Measurements from ENCODE around the gene POLR3E. TPM values are rescaled to one million over a fixed set of nuclear protein-coding genes. Genes with fewer than 3 reads are reported as not detected.
A peak's percentile ranks its signal among the peaks of the same experiment; 100 is the strongest.
"Not testable (repeated sequence)": the region's sequence is repeated elsewhere in the genome, so short reads cannot be mapped to it uniquely, and the experiment has no call there.

Gene POLR3E
- total RNA-seq, 1 donor from 2014 or later, result 32.5 TPM

DNA sequence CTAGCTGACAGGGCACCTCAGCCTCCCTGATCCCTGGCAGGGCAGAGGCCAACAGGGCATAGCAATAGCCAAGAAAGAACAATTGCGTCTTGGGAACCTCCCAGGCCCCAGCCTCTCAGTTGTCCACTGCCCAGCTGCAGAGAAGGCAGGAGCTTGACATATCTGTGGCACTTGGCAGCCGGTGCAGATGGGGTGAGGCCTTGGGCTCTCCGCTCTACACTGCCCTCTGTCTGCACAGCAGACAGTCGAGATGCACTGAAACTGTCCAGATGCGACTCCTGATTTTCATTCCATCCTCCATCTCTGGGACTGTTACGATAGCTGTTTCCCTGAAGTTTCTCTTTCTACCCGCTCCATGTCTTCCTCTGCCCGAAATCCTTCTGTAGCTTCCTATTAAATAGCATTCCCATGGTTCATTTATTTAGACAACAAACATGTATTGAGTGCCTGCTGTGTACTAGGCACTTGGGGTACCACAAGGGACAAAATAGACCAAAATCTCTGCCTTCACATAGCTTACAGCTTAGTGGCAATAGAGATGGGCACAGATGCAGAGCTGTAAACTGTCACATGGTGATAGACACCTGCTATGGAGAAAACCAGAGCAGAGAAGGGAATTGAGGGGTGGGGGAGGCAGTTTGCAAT, 3.3 kb downstream of the POLR3E start:
- DNase-seq (ENCODE audit: low read depth) (peak; percentile 26), FAIRE-seq (no peak)
- Histone ChIP-seq H4K20me1 (ENCODE audit: insufficient read depth, low read length) (peaks cover 58% of the 10 kb centered on the region), H3K4me1 (ENCODE audit: insufficient read depth, low read length) (no peaks in the 10 kb centered on the region), H3K9me3 (ENCODE audit: insufficient read depth, low read depth, low read length) (no peaks in the 10 kb centered on the region), H3K4me3 (ENCODE audit: insufficient read depth, low read depth, low read length) (no peak overlapping the region), H3K4me2 (ENCODE audit: low read length) (no peak overlapping the region), H3K27ac (ENCODE audit: low read depth, low read length) (no peak overlapping the region), H3K27me3 (ENCODE audit: insufficient read depth, low read length) (no peaks in the 10 kb centered on the region), H3K36me3 (ENCODE audit: insufficient read depth, low read length) (no peaks in the 10 kb centered on the region), H3K79me2 (ENCODE audit: insufficient read depth, low read length) (peaks cover 49% of the 10 kb centered on the region), H3K9ac (ENCODE audit: low read length) (no peak overlapping the region), H2AFZ (ENCODE audit: low read depth, low read length) (no peak overlapping the region)
- Mint-ChIP-seq H3K4me1 (ENCODE audit: low read depth, unreplicated experiment) (peaks cover 3% of the 10 kb centered on the region), H3K4me3 (ENCODE audit: unreplicated experiment) (peak overlapping the region; percentile 30), H3K9me3 (ENCODE audit: unreplicated experiment) (no peaks in the 10 kb centered on the region), H3K36me3 (ENCODE audit: low read depth, unreplicated experiment) (peaks cover 6% of the 10 kb centered on the region), H3K27ac (ENCODE audit: unreplicated experiment) (no peak overlapping the region), H3K27me3 (ENCODE audit: low read depth, unreplicated experiment) (no peaks in the 10 kb centered on the region)
- TF ChIP-seq, protein P1, sequence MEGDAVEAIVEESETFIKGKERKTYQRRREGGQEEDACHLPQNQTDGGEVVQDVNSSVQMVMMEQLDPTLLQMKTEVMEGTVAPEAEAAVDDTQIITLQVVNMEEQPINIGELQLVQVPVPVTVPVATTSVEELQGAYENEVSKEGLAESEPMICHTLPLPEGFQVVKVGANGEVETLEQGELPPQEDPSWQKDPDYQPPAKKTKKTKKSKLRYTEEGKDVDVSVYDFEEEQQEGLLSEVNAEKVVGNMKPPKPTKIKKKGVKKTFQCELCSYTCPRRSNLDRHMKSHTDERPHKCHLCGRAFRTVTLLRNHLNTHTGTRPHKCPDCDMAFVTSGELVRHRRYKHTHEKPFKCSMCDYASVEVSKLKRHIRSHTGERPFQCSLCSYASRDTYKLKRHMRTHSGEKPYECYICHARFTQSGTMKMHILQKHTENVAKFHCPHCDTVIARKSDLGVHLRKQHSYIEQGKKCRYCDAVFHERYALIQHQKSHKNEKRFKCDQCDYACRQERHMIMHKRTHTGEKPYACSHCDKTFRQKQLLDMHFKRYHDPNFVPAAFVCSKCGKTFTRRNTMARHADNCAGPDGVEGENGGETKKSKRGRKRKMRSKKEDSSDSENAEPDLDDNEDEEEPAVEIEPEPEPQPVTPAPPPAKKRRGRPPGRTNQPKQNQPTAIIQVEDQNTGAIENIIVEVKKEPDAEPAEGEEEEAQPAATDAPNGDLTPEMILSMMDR (IDR thresholded peaks at IDR 0.05; ENCODE audit: insufficient read depth, low read depth, low read length), result peak; percentile 54
- TF ChIP-seq EZH2 (IDR thresholded peaks at IDR 0.05; ENCODE audit: insufficient read depth, low read length), result no peak

DNA sequence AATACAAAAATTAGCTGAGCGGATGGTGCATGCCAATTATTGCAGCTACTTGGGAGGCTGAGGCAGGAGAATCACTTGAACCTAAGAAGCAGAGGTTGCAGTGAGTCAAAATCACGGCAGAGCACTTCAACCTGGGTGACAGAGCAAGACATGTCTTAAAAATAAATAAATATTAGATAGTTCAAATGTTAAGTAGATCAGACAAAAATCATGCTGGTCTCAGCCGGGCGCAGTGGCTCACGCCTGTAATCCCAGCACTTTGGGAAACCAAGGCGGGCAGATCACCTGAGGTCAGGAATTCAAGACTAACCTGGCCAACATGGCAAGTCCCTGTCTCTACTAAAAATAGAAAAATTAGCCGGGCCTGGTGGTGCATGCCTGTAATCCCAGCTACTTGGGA, 4.2 kb downstream of the POLR3E start:
- not testable (repeated sequence) for H3K9ac ChIP-seq (ENCODE audit: low read length); FAIRE-seq
- H4K20me1 ChIP-seq (ENCODE audit: insufficient read depth, low read length), result peaks cover 65% of the 10 kb centered on the region

DNA sequence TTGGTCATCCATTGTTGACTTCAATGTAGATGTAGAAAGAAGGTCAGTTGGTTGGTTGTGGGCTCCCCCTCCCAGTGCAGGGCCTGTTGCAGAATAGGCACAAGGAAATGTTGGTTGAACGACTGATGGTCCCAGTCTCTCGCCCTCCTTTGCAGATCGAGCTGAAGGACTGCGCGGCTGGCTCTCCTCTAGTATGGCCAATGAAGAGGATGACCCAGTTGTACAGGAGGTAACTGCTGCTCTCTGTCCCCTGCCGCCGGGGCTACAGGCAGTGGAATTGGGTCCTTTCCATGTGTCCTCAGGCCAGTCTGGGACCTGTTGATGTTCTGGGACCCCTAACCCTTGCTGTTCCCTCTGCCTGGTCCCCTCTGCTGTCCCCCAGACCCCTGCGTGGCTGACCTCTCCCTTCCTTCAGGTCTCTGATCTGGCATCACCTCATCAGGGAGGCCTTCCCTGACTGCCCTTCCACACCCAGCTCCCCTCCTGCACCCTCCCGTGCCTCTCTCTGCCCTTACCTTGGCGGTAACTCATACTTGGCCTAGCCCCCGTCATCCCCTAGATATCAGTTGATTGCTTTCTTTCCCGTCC, 5.7 kb downstream of the POLR3E start:
- peaks cover 3% of the 10 kb centered on the region for H3K4me1 Mint-ChIP-seq (ENCODE audit: low read depth, unreplicated experiment)
- no peak overlapping the region for H3K4me2 ChIP-seq (ENCODE audit: low read length)
- no peaks in the 10 kb centered on the region for H3K27me3 ChIP-seq (ENCODE audit: insufficient read depth, low read length)
- no peak for DNase-seq (ENCODE audit: low read depth)
- H3K27me3 Mint-ChIP-seq (ENCODE audit: low read depth, unreplicated experiment), result no peaks in the 10 kb centered on the region
- H3K9me3 Mint-ChIP-seq (ENCODE audit: unreplicated experiment), result no peaks in the 10 kb centered on the region
- FAIRE-seq, result no peak
- H3K9ac ChIP-seq (ENCODE audit: low read length), result no peak overlapping the region
- H3K4me3 Mint-ChIP-seq (ENCODE audit: unreplicated experiment), result no peak overlapping the region
- no peaks in the 10 kb centered on the region for H3K9me3 ChIP-seq (ENCODE audit: insufficient read depth, low read depth, low read length)
- peaks cover 9% of the 10 kb centered on the region for H3K36me3 Mint-ChIP-seq (ENCODE audit: low read depth, unreplicated experiment)
- H3K79me2 ChIP-seq (ENCODE audit: insufficient read depth, low read length), result peaks cover 44% of the 10 kb centered on the region
- H2AFZ ChIP-seq (ENCODE audit: low read depth, low read length), result no peak overlapping the region
- H3K36me3 ChIP-seq (ENCODE audit: insufficient read depth, low read length), result peaks cover 3% of the 10 kb centered on the region
- H4K20me1 ChIP-seq (ENCODE audit: insufficient read depth, low read length), result peaks cover 64% of the 10 kb centered on the region
- TF ChIP-seq, protein P1 (IDR thresholded peaks at IDR 0.05; ENCODE audit: insufficient read depth, low read depth, low read length), result no peak
- no peak for TF ChIP-seq EZH2 (IDR thresholded peaks at IDR 0.05; ENCODE audit: insufficient read depth, low read length)
- no peaks in the 10 kb centered on the region for H3K4me1 ChIP-seq (ENCODE audit: insufficient read depth, low read length)
- no peak overlapping the region for H3K4me3 ChIP-seq (ENCODE audit: insufficient read depth, low read depth, low read length)
- H3K27ac ChIP-seq (ENCODE audit: low read depth, low read length), result no peak overlapping the region
- H3K27ac Mint-ChIP-seq (ENCODE audit: unreplicated experiment), result no peak overlapping the region

More for the DNA sequence above, 4.2 kb downstream of the POLR3E start:
- not testable (repeated sequence) for H3K4me3 Mint-ChIP-seq (ENCODE audit: unreplicated experiment); H3K36me3 Mint-ChIP-seq (ENCODE audit: low read depth, unreplicated experiment); H3K4me1 Mint-ChIP-seq (ENCODE audit: low read depth, unreplicated experiment); DNase-seq (ENCODE audit: low read depth); H3K4me3 ChIP-seq (ENCODE audit: insufficient read depth, low read depth, low read length); H3K27me3 Mint-ChIP-seq (ENCODE audit: low read depth, unreplicated experiment); H3K27ac ChIP-seq (ENCODE audit: low read depth, low read length); H3K9me3 ChIP-seq (ENCODE audit: insufficient read depth, low read depth, low read length); H3K4me1 ChIP-seq (ENCODE audit: insufficient read depth, low read length); H2AFZ ChIP-seq (ENCODE audit: low read depth, low read length); H3K27ac Mint-ChIP-seq (ENCODE audit: unreplicated experiment); H3K36me3 ChIP-seq (ENCODE audit: insufficient read depth, low read length); H3K4me2 ChIP-seq (ENCODE audit: low read length); H3K9me3 Mint-ChIP-seq (ENCODE audit: unreplicated experiment); H3K27me3 ChIP-seq (ENCODE audit: insufficient read depth, low read length)
- H3K79me2 ChIP-seq (ENCODE audit: insufficient read depth, low read length), result peaks cover 49% of the 10 kb centered on the region

Measured in astrocyte (in vitro differentiated cells and primary cell).